ENCODE results near the gene CCL13. TPM values are rescaled to one million over a fixed set of nuclear protein-coding genes. Genes with fewer than 3 reads are reported as not detected.

The CCL13 gene
- polyA plus RNA-seq, 2 of the 4 experiments (the other 2 are of a cell fraction), result not detected

DNA sequence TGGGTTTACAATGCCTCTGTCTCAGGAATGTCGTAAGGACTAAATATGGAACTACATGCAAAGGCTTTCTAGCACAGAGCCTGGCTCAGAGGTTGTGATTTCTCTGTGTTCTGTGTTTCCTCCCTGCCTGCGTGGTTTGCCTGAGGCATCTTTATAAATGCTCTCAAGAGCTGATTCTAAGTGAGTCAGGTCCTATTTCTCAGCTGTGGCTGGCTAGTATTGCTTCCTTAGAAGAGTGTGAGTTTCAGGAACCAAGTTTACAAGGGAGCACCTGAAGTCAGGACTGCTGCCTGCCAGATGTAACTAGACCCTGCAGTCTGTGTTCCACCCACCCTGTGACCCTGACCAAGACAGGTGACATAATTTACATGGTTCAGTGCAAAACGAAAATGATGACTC, 14.7 kb downstream of the CCL13 start:
- no peak overlapping the region for H3K4me2 ChIP-seq
- no peak for FAIRE-seq
- H3K9me3 ChIP-seq, result no peaks in the 10 kb centered on the region
- 31% methylated on average over 3 of the region's 3 CpGs for WGBS (ENCODE audit: missing lambda C conversion rate)
- no peak for DNase-seq (ENCODE audit: low read depth in 1 of 2, low spot score in 1 of 2)
- no peaks in the 10 kb centered on the region for H3K4me1 ChIP-seq
- TF ChIP-seq EP300 (IDR thresholded peaks at IDR 0.05), result no peak
- no peak for TF ChIP-seq HOXB5 (CRISPR knock-in tag; IDR thresholded peaks at IDR 0.05)
- no peak for TF ChIP-seq NPAS2 (CRISPR knock-in tag; IDR thresholded peaks at IDR 0.05; ENCODE audit: borderline replicate concordance)
- TF ChIP-seq SREBF2 (IDR thresholded peaks at IDR 0.05), result no peak
- no peak for TF ChIP-seq EHF (CRISPR knock-in tag; IDR thresholded peaks at IDR 0.05)
- TF ChIP-seq, protein P1, sequence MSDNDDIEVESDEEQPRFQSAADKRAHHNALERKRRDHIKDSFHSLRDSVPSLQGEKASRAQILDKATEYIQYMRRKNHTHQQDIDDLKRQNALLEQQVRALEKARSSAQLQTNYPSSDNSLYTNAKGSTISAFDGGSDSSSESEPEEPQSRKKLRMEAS (IDR thresholded peaks at IDR 0.05), result no peak
- TF ChIP-seq, protein P2, sequence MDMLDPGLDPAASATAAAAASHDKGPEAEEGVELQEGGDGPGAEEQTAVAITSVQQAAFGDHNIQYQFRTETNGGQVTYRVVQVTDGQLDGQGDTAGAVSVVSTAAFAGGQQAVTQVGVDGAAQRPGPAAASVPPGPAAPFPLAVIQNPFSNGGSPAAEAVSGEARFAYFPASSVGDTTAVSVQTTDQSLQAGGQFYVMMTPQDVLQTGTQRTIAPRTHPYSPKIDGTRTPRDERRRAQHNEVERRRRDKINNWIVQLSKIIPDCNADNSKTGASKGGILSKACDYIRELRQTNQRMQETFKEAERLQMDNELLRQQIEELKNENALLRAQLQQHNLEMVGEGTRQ (IDR thresholded peaks at IDR 0.05), result no peak
- TF ChIP-seq, protein P3, sequence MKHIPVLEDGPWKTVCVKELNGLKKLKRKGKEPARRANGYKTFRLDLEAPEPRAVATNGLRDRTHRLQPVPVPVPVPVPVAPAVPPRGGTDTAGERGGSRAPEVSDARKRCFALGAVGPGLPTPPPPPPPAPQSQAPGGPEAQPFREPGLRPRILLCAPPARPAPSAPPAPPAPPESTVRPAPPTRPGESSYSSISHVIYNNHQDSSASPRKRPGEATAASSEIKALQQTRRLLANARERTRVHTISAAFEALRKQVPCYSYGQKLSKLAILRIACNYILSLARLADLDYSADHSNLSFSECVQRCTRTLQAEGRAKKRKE (CRISPR knock-in tag; IDR thresholded peaks at IDR 0.05; ENCODE audit: low read depth), result no peak
- TF ChIP-seq RAD21 (conservative IDR thresholded peaks at IDR 0.05 in 1 of 2, IDR thresholded peaks at IDR 0.05 in 1 of 2), result no peak
- no peak for TF ChIP-seq GATA3 (IDR thresholded peaks at IDR 0.05; ENCODE audit: borderline replicate concordance)
- no peak for TF ChIP-seq JUN (IDR thresholded peaks at IDR 0.05)
- TF ChIP-seq HDAC2 (IDR thresholded peaks at IDR 0.05), result no peak
- TF ChIP-seq TP53 (CRISPR knock-in tag; IDR thresholded peaks at IDR 0.05), result no peak
- no peak for TF ChIP-seq ZSCAN20 (CRISPR knock-in tag; IDR thresholded peaks at IDR 0.05)
- no peak for TF ChIP-seq SMC3 (IDR thresholded peaks at IDR 0.05)
- TF ChIP-seq POLR2AphosphoS2 (conservative IDR thresholded peaks at IDR 0.05; ENCODE audit: low read length), result no peak
- no peak overlapping the region for H3K27ac ChIP-seq
- ATAC-seq, result no peak
- no peak overlapping the region for H3K4me3 ChIP-seq
- CTCF ChIA-PET, result interaction anchor here (0.8 to 10.0 kb wide), 3 partner anchors 10 to 192 kb away, joined by 3 to 88 read pairs (median 13); partner anchors contain the start of gene CCL1
- POLR2A ChIA-PET, result interaction anchor here (0.6 kb wide), 1 partner anchor 696 kb away, joined by 4 read pairs; no protein-coding TSS in a partner anchor

DNA sequence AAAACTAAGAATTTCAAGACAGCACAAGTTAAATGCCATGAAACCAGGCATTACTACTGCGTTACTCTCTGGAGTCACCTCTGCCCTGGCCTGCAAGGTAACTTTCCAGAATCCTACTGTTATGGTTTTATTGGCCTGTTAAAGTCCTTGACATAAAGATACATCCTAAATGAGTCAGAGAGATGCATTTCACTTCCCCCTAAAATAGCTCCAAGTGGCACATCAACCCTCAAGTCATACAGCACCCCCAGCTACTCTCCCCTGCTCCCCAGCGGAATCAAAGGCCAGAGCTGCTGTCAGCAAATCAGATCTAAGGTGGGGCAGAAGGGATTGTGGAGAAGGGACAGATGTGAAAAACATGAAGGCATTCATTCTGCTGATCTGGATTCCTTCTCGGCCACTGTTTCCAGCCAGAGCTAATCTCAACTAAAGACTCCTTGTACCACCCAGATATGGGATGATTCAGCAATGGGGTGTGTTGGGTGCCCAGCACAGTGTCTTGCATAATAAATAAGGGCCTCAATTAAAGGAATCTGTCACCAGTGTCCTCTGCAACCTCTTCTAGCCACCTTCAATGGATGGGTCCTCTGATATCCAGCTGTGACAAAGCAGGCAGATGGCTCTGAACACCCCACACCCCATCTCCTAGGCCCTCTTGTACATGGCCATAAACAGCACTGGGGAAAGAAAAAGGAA, 15.3 kb downstream of the CCL13 start:
- WGBS (ENCODE audit: missing lambda C conversion rate), result 50% methylated on average over 3 of the region's 3 CpGs
- CTCF ChIA-PET, result interaction anchor here (0.8 to 10.0 kb wide), 3 partner anchors 11 to 192 kb away, joined by 3 to 88 read pairs (median 13); partner anchors contain the start of gene CCL1
- ATAC-seq (no peak), DNase-seq (ENCODE audit: low read depth in 1 of 2, low spot score in 1 of 2) (no peak), FAIRE-seq (no peak)
- H3K4me2 ChIP-seq, result no peak overlapping the region
- POLR2A ChIA-PET, result no interaction called here
- no peak for TF ChIP-seq NPAS2 (CRISPR knock-in tag; IDR thresholded peaks at IDR 0.05; ENCODE audit: borderline replicate concordance)
- no peaks in the 10 kb centered on the region for H3K4me1 ChIP-seq
- no peaks in the 10 kb centered on the region for H3K9me3 ChIP-seq
- H3K27ac ChIP-seq, result no peak overlapping the region
- no peak overlapping the region for H3K4me3 ChIP-seq

DNA sequence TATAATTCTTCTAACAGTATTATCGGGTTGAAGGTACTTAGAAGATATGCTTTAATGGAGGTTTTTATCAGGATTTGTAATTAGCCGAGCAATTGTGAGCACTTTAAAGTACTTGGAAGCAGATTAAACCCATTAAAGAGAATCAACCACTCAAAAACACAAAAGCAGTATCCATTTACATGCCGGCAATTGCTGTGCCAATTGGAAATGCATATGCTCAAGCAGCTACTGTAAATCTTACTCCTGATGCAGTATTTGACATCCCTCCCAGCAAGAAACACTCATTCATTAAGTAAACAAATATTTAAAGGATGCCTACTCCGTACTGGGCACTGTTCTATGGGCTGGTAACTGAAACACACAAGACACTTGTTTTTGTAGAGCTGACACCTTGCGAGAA, 18.2 kb downstream of the CCL13 start:
- ATAC-seq, result no peak
- TF ChIP-seq HEYL (CRISPR knock-in tag; IDR thresholded peaks at IDR 0.05), result no peak
- no peak for TF ChIP-seq RCOR1 (IDR thresholded peaks at IDR 0.05; ENCODE audit: low read depth, low read length)
- TF ChIP-seq, protein P4, sequence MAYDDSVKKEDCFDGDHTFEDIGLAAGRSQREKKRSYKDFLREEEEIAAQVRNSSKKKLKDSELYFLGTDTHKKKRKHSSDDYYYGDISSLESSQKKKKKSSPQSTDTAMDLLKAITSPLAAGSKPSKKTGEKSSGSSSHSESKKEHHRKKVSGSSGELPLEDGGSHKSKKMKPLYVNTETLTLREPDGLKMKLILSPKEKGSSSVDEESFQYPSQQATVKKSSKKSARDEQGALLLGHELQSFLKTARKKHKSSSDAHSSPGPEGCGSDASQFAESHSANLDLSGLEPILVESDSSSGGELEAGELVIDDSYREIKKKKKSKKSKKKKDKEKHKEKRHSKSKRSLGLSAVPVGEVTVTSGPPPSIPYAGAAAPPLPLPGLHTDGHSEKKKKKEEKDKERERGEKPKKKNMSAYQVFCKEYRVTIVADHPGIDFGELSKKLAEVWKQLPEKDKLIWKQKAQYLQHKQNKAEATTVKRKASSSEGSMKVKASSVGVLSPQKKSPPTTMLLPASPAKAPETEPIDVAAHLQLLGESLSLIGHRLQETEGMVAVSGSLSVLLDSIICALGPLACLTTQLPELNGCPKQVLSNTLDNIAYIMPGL (CRISPR knock-in tag; IDR thresholded peaks at IDR 0.05; ENCODE audit: borderline replicate concordance), result no peak
- TF ChIP-seq, protein P5, sequence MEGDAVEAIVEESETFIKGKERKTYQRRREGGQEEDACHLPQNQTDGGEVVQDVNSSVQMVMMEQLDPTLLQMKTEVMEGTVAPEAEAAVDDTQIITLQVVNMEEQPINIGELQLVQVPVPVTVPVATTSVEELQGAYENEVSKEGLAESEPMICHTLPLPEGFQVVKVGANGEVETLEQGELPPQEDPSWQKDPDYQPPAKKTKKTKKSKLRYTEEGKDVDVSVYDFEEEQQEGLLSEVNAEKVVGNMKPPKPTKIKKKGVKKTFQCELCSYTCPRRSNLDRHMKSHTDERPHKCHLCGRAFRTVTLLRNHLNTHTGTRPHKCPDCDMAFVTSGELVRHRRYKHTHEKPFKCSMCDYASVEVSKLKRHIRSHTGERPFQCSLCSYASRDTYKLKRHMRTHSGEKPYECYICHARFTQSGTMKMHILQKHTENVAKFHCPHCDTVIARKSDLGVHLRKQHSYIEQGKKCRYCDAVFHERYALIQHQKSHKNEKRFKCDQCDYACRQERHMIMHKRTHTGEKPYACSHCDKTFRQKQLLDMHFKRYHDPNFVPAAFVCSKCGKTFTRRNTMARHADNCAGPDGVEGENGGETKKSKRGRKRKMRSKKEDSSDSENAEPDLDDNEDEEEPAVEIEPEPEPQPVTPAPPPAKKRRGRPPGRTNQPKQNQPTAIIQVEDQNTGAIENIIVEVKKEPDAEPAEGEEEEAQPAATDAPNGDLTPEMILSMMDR (IDR thresholded peaks at IDR 0.05), result no peak
- TF ChIP-seq HOXB5 (CRISPR knock-in tag; IDR thresholded peaks at IDR 0.05), result no peak
- no peak for TF ChIP-seq NPAS2 (CRISPR knock-in tag; IDR thresholded peaks at IDR 0.05; ENCODE audit: borderline replicate concordance)
- TF ChIP-seq, protein P6, sequence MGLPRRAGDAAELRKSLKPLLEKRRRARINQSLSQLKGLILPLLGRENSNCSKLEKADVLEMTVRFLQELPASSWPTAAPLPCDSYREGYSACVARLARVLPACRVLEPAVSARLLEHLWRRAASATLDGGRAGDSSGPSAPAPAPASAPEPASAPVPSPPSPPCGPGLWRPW (IDR thresholded peaks at IDR 0.05), result no peak
- TF ChIP-seq, protein P7, sequence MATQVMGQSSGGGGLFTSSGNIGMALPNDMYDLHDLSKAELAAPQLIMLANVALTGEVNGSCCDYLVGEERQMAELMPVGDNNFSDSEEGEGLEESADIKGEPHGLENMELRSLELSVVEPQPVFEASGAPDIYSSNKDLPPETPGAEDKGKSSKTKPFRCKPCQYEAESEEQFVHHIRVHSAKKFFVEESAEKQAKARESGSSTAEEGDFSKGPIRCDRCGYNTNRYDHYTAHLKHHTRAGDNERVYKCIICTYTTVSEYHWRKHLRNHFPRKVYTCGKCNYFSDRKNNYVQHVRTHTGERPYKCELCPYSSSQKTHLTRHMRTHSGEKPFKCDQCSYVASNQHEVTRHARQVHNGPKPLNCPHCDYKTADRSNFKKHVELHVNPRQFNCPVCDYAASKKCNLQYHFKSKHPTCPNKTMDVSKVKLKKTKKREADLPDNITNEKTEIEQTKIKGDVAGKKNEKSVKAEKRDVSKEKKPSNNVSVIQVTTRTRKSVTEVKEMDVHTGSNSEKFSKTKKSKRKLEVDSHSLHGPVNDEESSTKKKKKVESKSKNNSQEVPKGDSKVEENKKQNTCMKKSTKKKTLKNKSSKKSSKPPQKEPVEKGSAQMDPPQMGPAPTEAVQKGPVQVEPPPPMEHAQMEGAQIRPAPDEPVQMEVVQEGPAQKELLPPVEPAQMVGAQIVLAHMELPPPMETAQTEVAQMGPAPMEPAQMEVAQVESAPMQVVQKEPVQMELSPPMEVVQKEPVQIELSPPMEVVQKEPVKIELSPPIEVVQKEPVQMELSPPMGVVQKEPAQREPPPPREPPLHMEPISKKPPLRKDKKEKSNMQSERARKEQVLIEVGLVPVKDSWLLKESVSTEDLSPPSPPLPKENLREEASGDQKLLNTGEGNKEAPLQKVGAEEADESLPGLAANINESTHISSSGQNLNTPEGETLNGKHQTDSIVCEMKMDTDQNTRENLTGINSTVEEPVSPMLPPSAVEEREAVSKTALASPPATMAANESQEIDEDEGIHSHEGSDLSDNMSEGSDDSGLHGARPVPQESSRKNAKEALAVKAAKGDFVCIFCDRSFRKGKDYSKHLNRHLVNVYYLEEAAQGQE (IDR thresholded peaks at IDR 0.05), result no peak
- TF ChIP-seq ZFP36 (IDR thresholded peaks at IDR 0.05; ENCODE audit: borderline replicate concordance, partially characterized antibody), result no peak
- TF ChIP-seq ZSCAN20 (CRISPR knock-in tag; IDR thresholded peaks at IDR 0.05), result no peak

More for the DNA sequence above, 18.2 kb downstream of the CCL13 start:
- 53% methylated on average over 5 of the region's 5 CpGs for WGBS (ENCODE audit: missing lambda C conversion rate)
- FAIRE-seq (no peak), DNase-seq (ENCODE audit: low read depth in 1 of 2, low spot score in 1 of 2) (no peak)
- Histone ChIP-seq H3K4me2 (no peak overlapping the region), H3K9me3 (no peaks in the 10 kb centered on the region), H3K4me1 (no peaks in the 10 kb centered on the region), H3K27ac (no peak overlapping the region), H3K4me3 (no peak overlapping the region)
- ChIA-PET CTCF (interaction anchor here (1.1 to 10.0 kb wide), 2 partner anchors 13 to 203 kb away, joined by 5 to 88 read pairs; partner anchors contain the start of gene CCL1), POLR2A (no interaction called here)
